Measurements from ENCODE around the gene DGKG.

The DGKG gene

GRCh38 chr3:186141790-186142189 is 220.2 kb downstream of the DGKG start:
- TF ChIP-seq CTCF (IDR thresholded peaks at IDR 0.05; ENCODE audit: low read depth, low read length, poor library complexity, severe bottlenecking): no peak
- no peak for TF ChIP-seq EZH2phosphoT487 (IDR thresholded peaks at IDR 0.05; ENCODE audit: borderline replicate concordance, low read length)
- Histone ChIP-seq H3K4me2 (ENCODE audit: low read length) (no peak overlapping the region), H3K4me1 (ENCODE audit: control insufficient read depth, low read length) (peaks cover 3% of the 10 kb centered on the region; the same call in 1 of the 2 replicates), H3K36me3 (ENCODE audit: control insufficient read depth, low read length) (no peaks in the 10 kb centered on the region), H3F3A (ENCODE audit: control insufficient read depth, insufficient read depth) (no peaks in the 10 kb centered on the region), H3K9me2 (replicated peaks; ENCODE audit: control insufficient read depth, low read length) (no peaks in the 10 kb centered on the region), H3K79me2 (ENCODE audit: control insufficient read depth, low read length) (no peaks in the 10 kb centered on the region), H3K4me3 (ENCODE audit: low read length) (no peak overlapping the region), H3K27me3 (ENCODE audit: control insufficient read depth, low read length) (peaks cover 15% of the 10 kb centered on the region), H3K9me3 (ENCODE audit: control insufficient read depth, insufficient read depth, low read length) (no peaks in the 10 kb centered on the region), H4K20me1 (ENCODE audit: control insufficient read depth, insufficient read depth, low read depth, low read length) (no peaks in the 10 kb centered on the region), H3K27ac (ENCODE audit: low read depth, low read length) (no peak overlapping the region)

- Histone ChIP-seq H3K36me3 (ENCODE audit: control insufficient read depth, low read length) (no peaks in the 10 kb centered on the region), H3K27ac (ENCODE audit: low read depth, low read length) (no peak overlapping the region), H3K4me2 (ENCODE audit: low read length) (no peak overlapping the region), H3K9me3 (ENCODE audit: control insufficient read depth, insufficient read depth, low read length) (no peaks in the 10 kb centered on the region), H3K27me3 (ENCODE audit: control insufficient read depth, low read length) (peaks cover 19% of the 10 kb centered on the region), H3K4me3 (ENCODE audit: low read length) (no peak overlapping the region), H3K4me1 (ENCODE audit: control insufficient read depth, low read length) (peaks cover 3% of the 10 kb centered on the region; the same call in 1 of the 2 replicates), H4K20me1 (ENCODE audit: control insufficient read depth, insufficient read depth, low read depth, low read length) (no peaks in the 10 kb centered on the region), H3K9me2 (replicated peaks; ENCODE audit: control insufficient read depth, low read length) (no peaks in the 10 kb centered on the region), H3F3A (ENCODE audit: control insufficient read depth, insufficient read depth) (no peaks in the 10 kb centered on the region), H3K79me2 (ENCODE audit: control insufficient read depth, low read length) (no peaks in the 10 kb centered on the region)
- TF ChIP-seq EZH2phosphoT487 (IDR thresholded peaks at IDR 0.05; ENCODE audit: borderline replicate concordance, low read length): no peak
- TF ChIP-seq CTCF (IDR thresholded peaks at IDR 0.05; ENCODE audit: low read depth, low read length, poor library complexity, severe bottlenecking): no peak
Measured at GRCh38 chr3:186138272-186138981, 223.6 kb downstream of the DGKG start.

GRCh38 chr3:186137051-186137685 is 224.9 kb downstream of the DGKG start:
- Histone ChIP-seq H4K20me1 (ENCODE audit: control insufficient read depth, insufficient read depth, low read depth, low read length) (no peaks in the 10 kb centered on the region), H3K27ac (ENCODE audit: low read depth, low read length) (no peak overlapping the region), H3F3A (ENCODE audit: control insufficient read depth, insufficient read depth) (no peaks in the 10 kb centered on the region), H3K9me3 (ENCODE audit: control insufficient read depth, insufficient read depth, low read length) (no peaks in the 10 kb centered on the region), H3K79me2 (ENCODE audit: control insufficient read depth, low read length) (no peaks in the 10 kb centered on the region), H3K36me3 (ENCODE audit: control insufficient read depth, low read length) (no peaks in the 10 kb centered on the region), H3K4me3 (ENCODE audit: low read length) (no peak overlapping the region), H3K4me2 (ENCODE audit: low read length) (no peak overlapping the region), H3K9me2 (replicated peaks; ENCODE audit: control insufficient read depth, low read length) (no peaks in the 10 kb centered on the region), H3K4me1 (ENCODE audit: control insufficient read depth, low read length) (no peaks in the 10 kb centered on the region), H3K27me3 (ENCODE audit: control insufficient read depth, low read length) (peaks cover 9% of the 10 kb centered on the region)
- TF ChIP-seq EZH2phosphoT487 (IDR thresholded peaks at IDR 0.05; ENCODE audit: borderline replicate concordance, low read length): no peak

- Histone ChIP-seq H3K4me2 (ENCODE audit: low read length) (no peak overlapping the region), H3K9me2 (replicated peaks; ENCODE audit: control insufficient read depth, low read length) (no peaks in the 10 kb centered on the region), H3K36me3 (ENCODE audit: control insufficient read depth, low read length) (no peaks in the 10 kb centered on the region), H3K4me1 (ENCODE audit: control insufficient read depth, low read length) (no peaks in the 10 kb centered on the region), H3K79me2 (ENCODE audit: control insufficient read depth, low read length) (no peaks in the 10 kb centered on the region), H3K27ac (ENCODE audit: low read depth, low read length) (no peak overlapping the region), H4K20me1 (ENCODE audit: control insufficient read depth, insufficient read depth, low read depth, low read length) (no peaks in the 10 kb centered on the region), H3K9me3 (ENCODE audit: control insufficient read depth, insufficient read depth, low read length) (no peaks in the 10 kb centered on the region), H3K4me3 (ENCODE audit: low read length) (no peak overlapping the region), H3K27me3 (ENCODE audit: control insufficient read depth, low read length) (peaks cover 13% of the 10 kb centered on the region; the same call in 1 of the 2 replicates), H3F3A (ENCODE audit: control insufficient read depth, insufficient read depth) (no peaks in the 10 kb centered on the region)
- TF ChIP-seq CTCF (IDR thresholded peaks at IDR 0.05; ENCODE audit: low read depth, low read length, poor library complexity, severe bottlenecking) (no peak), EZH2phosphoT487 (IDR thresholded peaks at IDR 0.05; ENCODE audit: borderline replicate concordance, low read length) (no peak)
Measured at GRCh38 chr3:186133980-186134379, 228.1 kb downstream of the DGKG start.
